ENCODE results near the gene NPR2. TPM values are rescaled to one million over a fixed set of nuclear protein-coding genes. Genes with fewer than 3 reads are reported as not detected.

The NPR2 gene
- total RNA-seq, 4 donors from 2014 or later = 1.1 to 6.8 (median 4.9) TPM

DNA sequence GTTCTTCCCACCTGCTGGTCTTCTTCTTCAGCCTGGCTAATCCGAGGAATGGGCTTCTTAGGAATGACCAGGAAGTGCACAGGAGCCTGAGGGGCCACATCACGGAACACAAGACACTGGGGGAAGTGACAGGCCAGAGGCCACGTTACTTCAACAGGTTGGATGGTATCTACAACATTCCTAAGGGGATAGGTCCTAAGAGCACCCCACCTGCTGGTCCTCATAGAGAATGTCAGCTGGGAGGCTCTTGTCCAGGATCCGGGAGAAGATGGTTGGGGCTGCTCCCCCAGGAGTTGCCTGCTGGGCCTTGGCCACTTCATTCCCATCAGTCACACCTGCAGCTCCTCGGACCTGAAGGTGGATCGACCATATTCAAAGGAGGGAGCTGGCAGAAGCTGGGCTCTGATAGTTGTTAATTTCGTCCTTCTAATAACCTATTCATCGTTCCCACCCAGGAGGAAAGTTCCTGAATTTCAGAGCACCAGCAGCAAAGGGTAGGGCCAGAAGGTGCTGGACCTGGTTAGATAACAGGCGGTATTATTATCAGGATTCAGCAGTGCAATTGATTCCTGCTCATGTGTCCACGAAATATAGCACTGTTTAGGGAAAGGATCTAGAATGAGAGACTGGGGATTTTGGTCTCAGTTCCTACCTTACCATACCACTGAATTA, 22.2 kb downstream of the NPR2 start:
- no peak overlapping the region for H3K4me3 ChIP-seq
- TF ChIP-seq POLR2AphosphoS5 (IDR thresholded peaks at IDR 0.05) = no peak
- TF ChIP-seq, protein P1, sequence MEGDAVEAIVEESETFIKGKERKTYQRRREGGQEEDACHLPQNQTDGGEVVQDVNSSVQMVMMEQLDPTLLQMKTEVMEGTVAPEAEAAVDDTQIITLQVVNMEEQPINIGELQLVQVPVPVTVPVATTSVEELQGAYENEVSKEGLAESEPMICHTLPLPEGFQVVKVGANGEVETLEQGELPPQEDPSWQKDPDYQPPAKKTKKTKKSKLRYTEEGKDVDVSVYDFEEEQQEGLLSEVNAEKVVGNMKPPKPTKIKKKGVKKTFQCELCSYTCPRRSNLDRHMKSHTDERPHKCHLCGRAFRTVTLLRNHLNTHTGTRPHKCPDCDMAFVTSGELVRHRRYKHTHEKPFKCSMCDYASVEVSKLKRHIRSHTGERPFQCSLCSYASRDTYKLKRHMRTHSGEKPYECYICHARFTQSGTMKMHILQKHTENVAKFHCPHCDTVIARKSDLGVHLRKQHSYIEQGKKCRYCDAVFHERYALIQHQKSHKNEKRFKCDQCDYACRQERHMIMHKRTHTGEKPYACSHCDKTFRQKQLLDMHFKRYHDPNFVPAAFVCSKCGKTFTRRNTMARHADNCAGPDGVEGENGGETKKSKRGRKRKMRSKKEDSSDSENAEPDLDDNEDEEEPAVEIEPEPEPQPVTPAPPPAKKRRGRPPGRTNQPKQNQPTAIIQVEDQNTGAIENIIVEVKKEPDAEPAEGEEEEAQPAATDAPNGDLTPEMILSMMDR (IDR thresholded peaks at IDR 0.05) = peak in 1 of 5 experiments; percentile 36
- WGBS, 2 donors (ENCODE audit: low coverage in 1 of 2) = 58 to 66% methylated on average over 3 to 10 of the region's 10 CpGs
- no peaks in the 10 kb centered on the region for H3K27me3 ChIP-seq
- in situ Hi-C loops (cut with MboI; ENCODE audit: low pct_ligation_motif_present in 1 of 4, low pct_unique_long_range_greater_than_20kb in 1 of 4, low sequenced_read_pairs in 3 of 4) (loop anchor here in 1 of 4 donors (10.0 kb wide), 1 partner anchor 79 kb away; the partner anchor contains the start of genes CREB3 and TLN1), intact Hi-C loops (cut with DNase I; ENCODE audit: low total_unique reads) (no loop called here)
- DNase-seq = no peak
- no peaks in the 10 kb centered on the region for H3K9me3 ChIP-seq
- peaks cover 21 to 38% (median 30%) of the 10 kb centered on the region in 4 donors for H3K4me1 ChIP-seq
- peak overlapping the region; percentile 100 for H3K27ac ChIP-seq
- H3K36me3 ChIP-seq = no peaks in the 10 kb centered on the region

DNA sequence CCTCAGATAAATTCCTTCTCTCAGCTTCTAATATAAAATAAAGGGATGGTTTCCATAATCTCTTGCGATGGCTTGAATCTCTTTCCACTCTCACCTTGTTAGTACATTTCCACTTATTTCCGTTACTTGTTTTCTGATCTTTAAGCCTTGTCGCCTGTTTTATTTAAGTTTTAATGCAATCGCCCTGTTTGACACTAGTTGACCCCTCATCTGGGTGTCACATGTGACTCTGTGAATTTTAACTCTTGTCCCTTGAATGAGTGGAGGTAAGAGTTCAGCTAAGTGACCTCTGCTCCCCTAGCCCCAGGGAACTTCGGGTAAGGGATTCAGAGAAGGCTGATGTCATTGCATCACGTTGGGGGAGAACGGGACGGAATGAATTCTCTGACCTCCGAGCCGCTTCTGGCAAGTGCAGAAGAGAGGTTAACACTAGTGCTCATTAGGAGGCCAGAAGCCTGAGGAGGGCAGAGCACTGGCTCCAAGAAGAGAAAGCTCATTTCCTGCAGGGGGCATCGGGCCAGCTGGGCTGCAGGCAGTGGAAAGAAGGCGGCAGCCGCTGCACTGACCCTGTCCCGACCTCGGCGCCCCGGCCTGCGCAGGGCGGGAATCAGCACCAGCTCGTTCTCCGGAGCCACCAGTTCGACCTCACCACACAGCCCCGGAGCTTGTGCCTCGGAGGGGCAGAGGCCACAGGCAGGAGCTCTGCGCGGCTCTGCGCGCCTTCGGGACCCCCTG, 22.9 kb downstream of the NPR2 start:
- in situ Hi-C loops (cut with MboI; ENCODE audit: low pct_ligation_motif_present in 1 of 4, low pct_unique_long_range_greater_than_20kb in 1 of 4, low sequenced_read_pairs in 3 of 4) = loop anchor here in 1 of 4 donors (10.0 kb wide), 1 partner anchor 79 kb away; the partner anchor contains the start of genes CREB3 and TLN1
- peak overlapping the region; percentile 74 to 100 (median 90) for H3K4me3 ChIP-seq
- H3K27me3 ChIP-seq = no peaks in the 10 kb centered on the region
- TF ChIP-seq, protein P1 (IDR thresholded peaks at IDR 0.05) = peak; percentile 16 to 48 (median 29)
- TF ChIP-seq POLR2AphosphoS5 (IDR thresholded peaks at IDR 0.05) = peak; percentile 23 to 87 (median 42)
- TF ChIP-seq EP300 (IDR thresholded peaks at IDR 0.05; ENCODE audit: low read depth) = no peak
- no peak for TF ChIP-seq POLR2A (IDR thresholded peaks at IDR 0.05)
- DNase-seq = peak; percentile 75
- peaks cover 21 to 38% (median 30%) of the 10 kb centered on the region in 4 donors for H3K4me1 ChIP-seq
- WGBS, 2 donors (ENCODE audit: low coverage in 1 of 2) = 5 to 16% methylated on average over 4 to 28 of the region's 29 CpGs
- no peaks in the 10 kb centered on the region for H3K36me3 ChIP-seq
- intact Hi-C loops (cut with DNase I; ENCODE audit: low total_unique reads) = no loop called here
- H3K27ac ChIP-seq = peak overlapping the region; percentile 100
- no peaks in the 10 kb centered on the region for H3K9me3 ChIP-seq

DNA sequence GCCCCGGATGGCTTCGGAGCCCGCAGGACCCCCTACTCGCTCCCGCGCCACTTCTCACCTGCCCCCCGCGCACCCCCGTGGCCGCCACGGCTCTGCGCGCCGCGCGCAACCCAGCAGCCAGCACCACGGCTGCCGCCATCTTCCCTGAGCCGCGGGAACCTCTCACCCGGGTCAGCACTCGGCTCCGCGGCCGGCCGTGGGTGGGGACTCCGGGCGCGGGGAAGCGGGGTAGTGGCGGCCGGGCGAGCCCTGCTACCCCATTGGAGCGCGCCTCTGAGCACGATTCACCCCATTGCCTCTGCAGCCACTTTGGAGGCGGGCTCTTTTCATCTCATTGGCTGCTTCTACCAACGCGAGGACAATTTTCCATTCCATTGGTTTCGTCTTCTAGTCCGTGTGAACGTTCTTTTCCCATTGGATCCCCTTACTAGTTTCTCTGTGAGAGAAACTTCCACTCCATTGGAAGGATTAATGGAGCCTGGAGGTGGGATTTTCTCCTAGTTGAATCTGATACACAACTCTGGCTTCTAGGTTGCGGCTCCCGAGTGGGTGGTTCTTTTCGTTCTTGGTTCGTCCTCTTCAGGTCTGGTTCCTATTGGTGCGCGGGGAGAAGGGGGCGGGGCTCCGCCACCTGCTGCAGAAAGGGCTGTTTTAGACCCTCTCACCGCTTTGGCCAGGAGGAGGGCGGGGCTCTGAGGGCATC, 23.6 kb downstream of the NPR2 start, which contains the start of gene HINT2:
TSS of gene HINT2 (minus strand) at position 202 of the 703 bp plus-strand sequence. CDS start at position 139, 63 bp downstream.
- H3K36me3 ChIP-seq = no peaks in the 10 kb centered on the region
- DNase-seq = peak; percentile 99
- no peaks in the 10 kb centered on the region for H3K9me3 ChIP-seq
- TF ChIP-seq EP300 (IDR thresholded peaks at IDR 0.05; ENCODE audit: low read depth) = no peak
- peak; percentile 97 for TF ChIP-seq POLR2A (IDR thresholded peaks at IDR 0.05)
- TF ChIP-seq, protein P1 (IDR thresholded peaks at IDR 0.05) = peak in 1 of 5 experiments; percentile 16
- peak; percentile 93 to 98 (median 98) for TF ChIP-seq POLR2AphosphoS5 (IDR thresholded peaks at IDR 0.05)
- peaks cover 21 to 38% (median 30%) of the 10 kb centered on the region in 4 donors for H3K4me1 ChIP-seq
- intact Hi-C loops (cut with DNase I; ENCODE audit: low total_unique reads) (no loop called here), in situ Hi-C loops (cut with MboI; ENCODE audit: low pct_ligation_motif_present in 1 of 4, low pct_unique_long_range_greater_than_20kb in 1 of 4, low sequenced_read_pairs in 3 of 4) (loop anchor here in 1 of 4 donors (10.0 kb wide), 1 partner anchor 80 kb away; the partner anchor contains the start of genes CREB3 and TLN1)
- no peaks in the 10 kb centered on the region for H3K27me3 ChIP-seq
- H3K4me3 ChIP-seq = peak within 1 kb of the TSS; percentile 74 to 100 (median 90)
- 0% methylated on average over 47 of the region's 52 CpGs; no CpG with 5 or more reads in 1 of the 2 donors for WGBS, 2 donors (ENCODE audit: low coverage in 1 of 2)
- H3K27ac ChIP-seq = peak within 1 kb of the TSS; percentile 100

Data from transverse colon (tissue), 4 donors.